GM21423 (cell line): Measurements from ENCODE around the gene ETFBKMT.
"Not testable (repeated sequence)": the region's sequence is repeated elsewhere in the genome, so short reads cannot be mapped to it uniquely, and the experiment has no call there.

ENCODE experiments used
- ATAC-seq: cut with Tn5 transposase; IDR thresholded peaks from one replicate; pipeline ENCODE4 v1.9.1; 2021; ENCODE audit warnings: mild to moderate bottlenecking, moderate library complexity; ENCODE audit not compliant: unreplicated experiment

ETFBKMT gene

GRCh38 chr12:31655208-31655607, 4.3 kb upstream of the ETFBKMT start:
- no peak for ATAC-seq

- no peak for ATAC-seq
These were observed 3.7 kb upstream of the ETFBKMT start for GRCh38 chr12:31655792-31656191.

GRCh38 chr12:31658471-31659086, 909 bp upstream of the ETFBKMT start:
- peak; percentile 4 for ATAC-seq

- ATAC-seq, result no peak
These were observed 2.8 kb downstream of the ETFBKMT start for GRCh38 chr12:31662176-31662849.

GRCh38 chr12:31663576-31663975, 4.1 kb downstream of the ETFBKMT start:
- ATAC-seq, result no peak

- ATAC-seq, result no peak
These were observed 4.5 kb downstream of the ETFBKMT start for GRCh38 chr12:31664038-31664437.

- ATAC-seq, result no peak
These were observed 9.5 kb downstream of the ETFBKMT start for GRCh38 chr12:31669020-31669419.

- not testable (repeated sequence) for ATAC-seq
These were observed 10.1 kb downstream of the ETFBKMT start for GRCh38 chr12:31669582-31669981.

GRCh38 chr12:31672521-31672920, 13.0 kb downstream of the ETFBKMT start:
- ATAC-seq, result no peak

GRCh38 chr12:31682136-31682962, 22.9 kb downstream of the ETFBKMT start:
- ATAC-seq, result peak; percentile 85

GRCh38 chr12:31685801-31686200, 26.3 kb downstream of the ETFBKMT start:
- ATAC-seq, result no peak

- ATAC-seq, result peak; percentile 80
These were observed 27.6 kb downstream of the ETFBKMT start for GRCh38 chr12:31687101-31687527.

- ATAC-seq, result not testable (repeated sequence)
These were observed 30.4 kb downstream of the ETFBKMT start for GRCh38 chr12:31689921-31690320.

- no peak for ATAC-seq
These were observed 42.6 kb downstream of the ETFBKMT start for GRCh38 chr12:31702047-31702446.

GRCh38 chr12:31705621-31706020, 46.1 kb downstream of the ETFBKMT start:
- no peak for ATAC-seq

- not testable (repeated sequence) for ATAC-seq
These were observed 48.6 kb downstream of the ETFBKMT start for GRCh38 chr12:31708118-31708517.

GRCh38 chr12:31710021-31710818, 50.7 kb downstream of the ETFBKMT start:
- no peak for ATAC-seq

GRCh38 chr12:31712877-31713276, 53.4 kb downstream of the ETFBKMT start:
- ATAC-seq, result no peak

- no peak for ATAC-seq
These were observed 55.2 kb downstream of the ETFBKMT start for GRCh38 chr12:31714406-31715271.

- ATAC-seq, result peak; percentile 80
These were observed 55.9 kb downstream of the ETFBKMT start for GRCh38 chr12:31715283-31715825.
